Cardiac fibroblast (primary cell): Measurements from ENCODE around the gene BANF2.

ENCODE experiments used
- DNase-seq, 2 donors: peaks; one replicate each; pipeline versions ENCODE4 v3.0.0 to v3.0.0-alpha.2; 2010; ENCODE audit warnings: low read depth in 2 of 2
- H3K4me3 ChIP-seq, 2 donors: replicated peaks in 1 of 2; 1 replicate in 1 of 2; 2 replicates in 1 of 2; pipeline ENCODE4 v1.5.1; 2011; ENCODE audit warnings: low read depth in 2 of 2, low read length in 2 of 2, mild to moderate bottlenecking in 2 of 2, moderate library complexity in 1 of 2
- TF ChIP-seq, protein P1 (sequence below): IDR thresholded peaks from one replicate; pipeline ENCODE4 v1.5.1; 2011; ENCODE audit warnings: low read depth, mild to moderate bottlenecking, low read length, inconsistent platforms

BANF2 gene

DNA sequence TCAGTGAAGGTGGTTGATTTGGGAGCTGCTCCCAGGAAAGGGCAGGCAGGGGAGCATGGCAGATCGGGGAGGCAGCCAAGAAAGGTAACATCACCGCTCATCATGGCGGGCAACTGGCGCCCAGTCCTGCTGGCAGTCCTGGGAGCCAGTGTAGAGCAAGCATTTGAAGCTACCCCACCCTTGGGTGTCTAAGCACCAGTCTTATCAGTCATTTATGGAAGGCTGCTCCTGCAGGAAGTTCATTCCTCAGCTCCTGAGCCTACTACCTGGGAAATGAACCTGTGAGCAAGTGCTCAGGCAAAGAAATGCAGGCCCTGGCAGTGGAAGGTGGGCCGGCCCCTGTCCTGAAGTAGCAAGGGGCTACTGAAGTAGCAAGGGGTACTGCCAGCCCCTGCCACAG lies 41.5 kb downstream of the BANF2 start:
- DNase-seq, result no peak
- no peak overlapping the region for H3K4me3 ChIP-seq
- TF ChIP-seq, protein P1, sequence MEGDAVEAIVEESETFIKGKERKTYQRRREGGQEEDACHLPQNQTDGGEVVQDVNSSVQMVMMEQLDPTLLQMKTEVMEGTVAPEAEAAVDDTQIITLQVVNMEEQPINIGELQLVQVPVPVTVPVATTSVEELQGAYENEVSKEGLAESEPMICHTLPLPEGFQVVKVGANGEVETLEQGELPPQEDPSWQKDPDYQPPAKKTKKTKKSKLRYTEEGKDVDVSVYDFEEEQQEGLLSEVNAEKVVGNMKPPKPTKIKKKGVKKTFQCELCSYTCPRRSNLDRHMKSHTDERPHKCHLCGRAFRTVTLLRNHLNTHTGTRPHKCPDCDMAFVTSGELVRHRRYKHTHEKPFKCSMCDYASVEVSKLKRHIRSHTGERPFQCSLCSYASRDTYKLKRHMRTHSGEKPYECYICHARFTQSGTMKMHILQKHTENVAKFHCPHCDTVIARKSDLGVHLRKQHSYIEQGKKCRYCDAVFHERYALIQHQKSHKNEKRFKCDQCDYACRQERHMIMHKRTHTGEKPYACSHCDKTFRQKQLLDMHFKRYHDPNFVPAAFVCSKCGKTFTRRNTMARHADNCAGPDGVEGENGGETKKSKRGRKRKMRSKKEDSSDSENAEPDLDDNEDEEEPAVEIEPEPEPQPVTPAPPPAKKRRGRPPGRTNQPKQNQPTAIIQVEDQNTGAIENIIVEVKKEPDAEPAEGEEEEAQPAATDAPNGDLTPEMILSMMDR, result no peak

DNA sequence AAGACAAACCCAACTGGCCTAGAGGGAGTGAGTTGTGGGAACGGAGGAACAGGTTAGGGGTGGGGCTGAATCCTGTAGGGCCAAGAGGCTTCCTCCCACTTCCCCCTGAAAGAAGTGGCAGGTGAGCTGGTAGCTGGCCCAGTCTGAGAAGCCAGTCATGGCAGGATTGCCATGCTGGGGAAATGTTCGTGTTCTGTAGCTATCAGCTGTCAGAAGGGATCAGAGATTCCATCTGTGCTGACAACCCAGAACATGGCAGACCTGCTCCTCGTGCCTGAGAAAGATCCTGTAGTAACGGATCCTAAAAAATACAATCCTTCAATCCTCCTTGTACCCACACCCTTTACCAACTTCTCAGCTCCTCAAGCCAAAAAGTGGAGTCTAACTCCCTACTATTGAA lies 43.0 kb downstream of the BANF2 start:
- DNase-seq, result no peak
- TF ChIP-seq, protein P1, result no peak
- no peak overlapping the region for H3K4me3 ChIP-seq

DNA sequence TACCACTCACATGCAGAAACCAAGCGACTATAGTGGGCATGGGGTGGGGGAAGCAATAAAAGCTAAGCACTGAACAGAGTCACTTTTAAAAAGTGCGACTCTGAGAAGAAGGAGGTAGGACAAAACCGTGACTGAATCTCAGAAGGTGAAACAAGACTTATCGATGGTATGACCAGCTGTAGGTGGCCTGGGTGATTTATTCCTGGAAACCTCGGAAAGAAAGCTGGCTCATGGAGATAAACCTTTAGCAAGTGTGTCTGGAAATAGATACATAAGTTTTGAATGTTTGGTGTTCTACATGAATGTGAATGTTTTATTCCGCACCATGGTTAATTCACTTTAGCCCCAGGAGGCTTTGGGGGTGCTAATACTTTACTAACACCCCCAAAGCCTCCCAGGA lies 43.9 kb downstream of the BANF2 start:
- TF ChIP-seq, protein P1, result no peak
- no peak for DNase-seq
- H3K4me3 ChIP-seq, result no peak overlapping the region

DNA sequence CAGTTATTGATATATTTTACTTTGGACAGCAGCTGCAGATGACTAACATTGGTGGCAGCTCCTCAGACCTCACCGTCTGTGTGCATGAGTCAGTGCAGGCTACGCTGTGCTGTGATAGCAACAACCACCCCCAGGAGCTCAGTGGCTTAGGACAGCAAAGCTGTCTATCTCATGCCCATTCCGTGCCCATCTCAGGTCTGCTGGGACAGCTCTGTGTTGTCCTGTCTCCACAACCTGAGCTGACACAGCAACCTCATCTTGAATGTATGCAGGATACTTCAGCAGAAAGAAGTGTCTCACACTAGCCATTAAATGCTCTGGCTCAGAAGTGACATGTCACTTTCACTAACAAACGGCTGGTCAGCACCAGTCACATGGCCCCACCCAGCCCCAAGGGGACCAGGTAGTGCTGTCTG lies 47.7 kb downstream of the BANF2 start:
- peak; percentile 73 to 93 for DNase-seq
- peak overlapping the region in 1 of 2 donors; percentile 2 for H3K4me3 ChIP-seq
- TF ChIP-seq, protein P1, result no peak

DNA sequence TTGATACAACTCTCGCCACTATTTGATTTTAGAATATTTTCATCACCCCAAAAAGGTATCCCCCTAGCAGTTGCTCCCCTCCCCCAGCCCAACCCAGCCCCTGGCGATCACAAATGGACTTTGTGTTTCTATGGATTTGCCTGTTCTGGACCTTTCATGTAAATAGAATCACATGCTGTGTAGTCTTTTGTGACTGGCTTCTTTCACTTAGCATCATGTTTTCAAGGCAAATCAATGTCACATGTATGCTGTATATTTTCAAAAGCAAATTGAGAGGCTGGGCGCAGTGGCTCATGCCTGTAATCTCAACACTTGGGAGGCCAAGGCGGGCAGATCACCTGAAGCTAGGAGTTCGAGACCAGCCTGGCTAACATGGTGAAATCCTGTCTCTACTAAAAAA lies 48.5 kb downstream of the BANF2 start:
- TF ChIP-seq, protein P1, result no peak
- no peak for DNase-seq
- H3K4me3 ChIP-seq, result no peak overlapping the region

DNA sequence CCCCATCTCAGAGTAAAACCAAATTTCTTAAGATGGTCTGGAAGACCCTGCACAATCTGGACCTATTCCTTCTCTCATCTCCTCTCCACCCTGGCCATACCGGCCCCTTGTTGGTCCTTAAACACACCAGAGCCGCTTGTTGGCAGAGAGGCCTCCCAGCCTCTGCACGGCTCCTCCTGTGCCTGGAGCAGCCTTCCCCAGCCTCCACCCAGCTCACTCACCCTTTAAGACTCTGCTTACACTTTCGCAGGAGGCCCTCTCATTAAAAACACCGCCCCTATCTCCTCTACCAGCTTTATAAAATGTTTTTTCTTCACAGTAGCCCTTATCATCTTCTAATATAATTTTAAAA lies 49.8 kb downstream of the BANF2 start:
- no peak overlapping the region for H3K4me3 ChIP-seq
- DNase-seq, result no peak
- TF ChIP-seq, protein P1, result no peak

DNA sequence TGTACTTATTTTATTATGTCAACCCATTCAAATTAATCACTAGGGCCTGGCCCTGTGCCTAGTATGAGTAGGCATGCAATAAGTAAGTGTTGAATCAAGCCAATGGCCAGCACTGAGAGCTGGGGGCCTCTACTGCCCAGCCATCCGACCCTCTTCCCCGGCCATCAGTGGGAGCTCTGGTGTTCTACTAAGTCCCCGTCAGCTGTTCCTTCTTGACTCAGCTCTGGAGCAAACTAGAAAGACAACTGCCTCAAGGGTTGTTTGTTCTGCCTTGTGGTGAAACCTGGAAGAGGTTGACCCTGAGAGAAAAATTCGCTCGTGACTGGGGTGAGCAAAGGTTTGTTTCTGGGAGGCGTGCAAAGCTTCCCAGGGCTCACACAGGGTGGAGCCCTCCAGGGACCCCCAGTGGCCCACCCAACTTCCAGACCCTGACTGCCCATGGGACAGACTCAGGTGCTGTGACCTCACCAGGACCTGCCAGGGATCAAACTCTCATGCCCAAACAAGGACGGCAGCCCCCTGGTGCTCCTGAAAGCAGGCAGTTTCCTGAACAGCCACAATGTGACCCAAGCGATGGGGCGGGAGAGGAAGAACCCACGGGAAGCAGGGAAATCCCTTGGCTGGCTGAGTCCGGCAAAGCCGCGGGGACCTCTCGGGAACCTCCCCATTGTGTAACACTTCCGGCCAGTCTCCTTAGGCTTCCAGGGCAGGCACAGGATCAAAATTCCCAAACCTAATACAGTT lies 50.4 kb downstream of the BANF2 start:
- TF ChIP-seq, protein P1, result peak; percentile 7
- no peak overlapping the region for H3K4me3 ChIP-seq
- DNase-seq, result peak; percentile 75 to 79
